Stomach (tissue), 4 donors: ENCODE measurements around the gene RAB1A.

ENCODE experiments used
- CTCF ChIP-seq, 7 experiments: fragments of 450-650 bp in 4 of 7; fragments of 200-600 bp in 3 of 7; sonication (generic) in 3 of 7; IDR thresholded peaks; one replicate each; pipeline ENCODE4 v1.5.1; 2016 to 2019; ENCODE audit warnings: antibody characterized with exemption in 7 of 7, control low read depth in 2 of 7, mild to moderate bottlenecking in 1 of 7
- EP300 ChIP-seq: sonication (generic); formaldehyde crosslinking; IDR thresholded peaks from one replicate; pipeline ENCODE4 v1.6.1; 2017; ENCODE audit warnings: antibody characterized with exemption

DNA sequence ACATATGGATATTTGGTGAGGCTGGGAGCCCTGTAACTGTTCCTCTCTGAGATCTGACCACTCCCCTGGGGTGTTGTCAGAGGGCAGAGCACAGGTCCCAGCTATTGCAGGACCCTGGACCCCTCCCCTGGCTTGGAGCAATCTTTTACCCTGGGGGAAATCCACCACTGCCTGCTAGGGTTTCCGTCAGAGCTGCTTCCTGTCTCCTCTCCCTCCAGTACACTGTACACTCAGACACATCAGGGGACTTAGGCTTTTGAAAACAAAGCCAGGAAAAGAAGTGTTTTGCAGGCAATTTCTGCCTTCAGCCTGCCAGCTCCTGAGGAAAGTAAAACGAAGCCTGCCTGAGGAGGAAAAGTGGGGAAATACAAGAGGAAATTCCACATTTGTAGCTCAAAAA is 86.9 kb downstream of the RAB1A start:
- TF ChIP-seq EP300, result no peak
- TF ChIP-seq CTCF (IDR thresholded peaks at IDR 0.05), result no peak
